ENCODE measurements around the gene P3H2. TPM values are rescaled to one million over a fixed set of nuclear protein-coding genes. Genes with fewer than 3 reads are reported as not detected.
A peak's percentile ranks its signal among the peaks of the same experiment; 100 is the strongest.

The P3H2 gene
- total RNA-seq, 1 donor from 2014 or later = 61.9 TPM

GRCh38 chr3:190041333-190042041, 79.2 kb downstream of the P3H2 start:
- H3K4me1 ChIP-seq = peaks cover 7% of the 10 kb centered on the region
- H3K27ac ChIP-seq = no peak overlapping the region
- DNase-seq (no peak), ATAC-seq (peak in 1 of 2 donors; percentile 54)
- no peaks in the 10 kb centered on the region for H3K27me3 ChIP-seq (ENCODE audit: low read depth)
- H3K9me3 ChIP-seq = no peaks in the 10 kb centered on the region
- intact Hi-C loops (cut with DNase I) = no loop called here
- H3K4me3 ChIP-seq = no peak overlapping the region
- H3K36me3 ChIP-seq = no peaks in the 10 kb centered on the region
- no peak for TF ChIP-seq CTCF (IDR thresholded peaks at IDR 0.05)

- intact Hi-C loops (cut with DNase I) = no loop called here
- H3K27ac ChIP-seq = no peak overlapping the region
- H3K36me3 ChIP-seq = no peaks in the 10 kb centered on the region
- ATAC-seq (no peak), DNase-seq (no peak)
- H3K27me3 ChIP-seq (ENCODE audit: low read depth) = no peaks in the 10 kb centered on the region
- TF ChIP-seq CTCF (IDR thresholded peaks at IDR 0.05) = no peak
- peaks cover 7% of the 10 kb centered on the region for H3K4me1 ChIP-seq
- no peaks in the 10 kb centered on the region for H3K9me3 ChIP-seq
- H3K4me3 ChIP-seq = no peak overlapping the region
These were observed 80.6 kb downstream of the P3H2 start for GRCh38 chr3:190040145-190040544.

- peaks cover 7% of the 10 kb centered on the region for H3K4me1 ChIP-seq
- H3K4me3 ChIP-seq = no peak overlapping the region
- no peak overlapping the region for H3K27ac ChIP-seq
- peak; percentile 87 for DNase-seq
- intact Hi-C loops (cut with DNase I) = no loop called here
- no peaks in the 10 kb centered on the region for H3K9me3 ChIP-seq
- peak; percentile 80 to 91 for ATAC-seq
- no peak for TF ChIP-seq CTCF (IDR thresholded peaks at IDR 0.05)
- no peaks in the 10 kb centered on the region for H3K36me3 ChIP-seq
- H3K27me3 ChIP-seq (ENCODE audit: low read depth) = no peaks in the 10 kb centered on the region
These were observed 82.4 kb downstream of the P3H2 start for GRCh38 chr3:190038050-190038933.

GRCh38 chr3:190036631-190037030, 84.1 kb downstream of the P3H2 start:
- ATAC-seq = no peak

GRCh38 chr3:190034446-190034845, 86.3 kb downstream of the P3H2 start:
- no peak for TF ChIP-seq CTCF (IDR thresholded peaks at IDR 0.05)
- H3K4me3 ChIP-seq = no peak overlapping the region
- DNase-seq = no peak
- H3K36me3 ChIP-seq = no peaks in the 10 kb centered on the region
- no peaks in the 10 kb centered on the region for H3K9me3 ChIP-seq
- no peaks in the 10 kb centered on the region for H3K27me3 ChIP-seq (ENCODE audit: low read depth)
- ATAC-seq = no peak
- no peaks in the 10 kb centered on the region for H3K4me1 ChIP-seq
- intact Hi-C loops (cut with DNase I) = no loop called here
- no peak overlapping the region for H3K27ac ChIP-seq

More at GRCh38 chr3:190036631-190037030, 84.1 kb downstream of the P3H2 start:
- TF ChIP-seq CTCF (IDR thresholded peaks at IDR 0.05) = no peak
- no peaks in the 10 kb centered on the region for H3K9me3 ChIP-seq
- no peak overlapping the region for H3K4me3 ChIP-seq
- no peak overlapping the region for H3K27ac ChIP-seq
- intact Hi-C loops (cut with DNase I) = no loop called here
- peaks cover 5% of the 10 kb centered on the region for H3K4me1 ChIP-seq
- H3K27me3 ChIP-seq (ENCODE audit: low read depth) = no peaks in the 10 kb centered on the region
- H3K36me3 ChIP-seq = no peaks in the 10 kb centered on the region
- DNase-seq = no peak

All from lower lobe of right lung (tissue), 2 donors.